NB4 (cell line): Measurements from ENCODE around the gene NSG1.
A peak's percentile ranks its signal among the peaks of the same experiment; 100 is the strongest.
"Not testable (repeated sequence)": the region's sequence is repeated elsewhere in the genome, so short reads cannot be mapped to it uniquely, and the experiment has no call there.

Experiments used
- DNase-seq: peaks from one replicate; pipeline ENCODE4 v3.0.0; 2010; ENCODE audit warnings: low read depth
- H3K4me3 ChIP-seq: one replicate; pipeline ENCODE4 v1.5.1; 2011; ENCODE audit warnings: mild to moderate bottlenecking, low read depth, low read length, moderate library complexity
- MYC ChIP-seq: IDR thresholded peaks from 2 replicates; pipeline ENCODE4 v1.6.1; 2011; ENCODE audit warnings: low read depth, low read length
- POLR2A ChIP-seq: IDR thresholded peaks from 2 replicates; pipeline ENCODE4 v1.6.1; 2011; ENCODE audit warnings: mild to moderate bottlenecking; ENCODE audit not compliant: insufficient read length; ENCODE audit errors: extremely low read depth
- TF ChIP-seq, protein P1 (sequence below): IDR thresholded peaks from one replicate; pipeline ENCODE4 v1.5.1; 2012; ENCODE audit warnings: low read depth, low read length
- TF ChIP-seq, protein P2 (sequence below): IDR thresholded peaks from 2 replicates; pipeline ENCODE4 v1.6.1; 2011; ENCODE audit warnings: low read depth, low read length

The NSG1 gene

DNA sequence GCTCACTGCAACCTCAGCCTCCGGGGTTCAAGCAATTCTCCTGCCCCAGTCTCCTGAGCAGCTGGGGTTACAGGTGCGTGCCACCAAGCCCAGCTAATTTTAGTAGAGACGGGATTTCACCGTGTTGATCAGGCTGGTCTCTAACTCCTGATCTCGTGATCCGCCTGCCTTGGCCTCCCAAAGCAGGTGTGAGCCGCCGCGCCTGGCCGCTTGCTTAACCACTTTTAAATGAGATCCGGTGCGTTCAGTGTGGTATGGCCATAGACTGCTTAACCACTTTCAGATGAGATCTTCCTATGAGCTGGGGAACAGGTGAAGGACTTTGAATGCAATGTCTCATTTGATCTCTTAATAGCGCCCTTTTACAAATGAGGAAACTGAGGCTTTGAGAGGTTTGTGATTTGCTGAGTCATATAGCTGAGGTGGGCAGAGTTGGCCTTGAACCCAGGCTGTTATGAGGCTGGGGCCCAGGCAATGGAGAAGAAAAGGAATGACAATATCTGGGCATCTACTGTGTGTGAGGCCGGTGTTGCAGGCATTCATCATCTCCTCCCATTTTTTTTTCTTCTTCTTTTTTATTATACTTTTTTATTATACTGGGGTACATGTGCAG, 41.9 kb upstream of the NSG1 start:
- no peak overlapping the region for H3K4me3 ChIP-seq
- TF ChIP-seq MYC (no peak), POLR2A (no peak)
- TF ChIP-seq, protein P1, sequence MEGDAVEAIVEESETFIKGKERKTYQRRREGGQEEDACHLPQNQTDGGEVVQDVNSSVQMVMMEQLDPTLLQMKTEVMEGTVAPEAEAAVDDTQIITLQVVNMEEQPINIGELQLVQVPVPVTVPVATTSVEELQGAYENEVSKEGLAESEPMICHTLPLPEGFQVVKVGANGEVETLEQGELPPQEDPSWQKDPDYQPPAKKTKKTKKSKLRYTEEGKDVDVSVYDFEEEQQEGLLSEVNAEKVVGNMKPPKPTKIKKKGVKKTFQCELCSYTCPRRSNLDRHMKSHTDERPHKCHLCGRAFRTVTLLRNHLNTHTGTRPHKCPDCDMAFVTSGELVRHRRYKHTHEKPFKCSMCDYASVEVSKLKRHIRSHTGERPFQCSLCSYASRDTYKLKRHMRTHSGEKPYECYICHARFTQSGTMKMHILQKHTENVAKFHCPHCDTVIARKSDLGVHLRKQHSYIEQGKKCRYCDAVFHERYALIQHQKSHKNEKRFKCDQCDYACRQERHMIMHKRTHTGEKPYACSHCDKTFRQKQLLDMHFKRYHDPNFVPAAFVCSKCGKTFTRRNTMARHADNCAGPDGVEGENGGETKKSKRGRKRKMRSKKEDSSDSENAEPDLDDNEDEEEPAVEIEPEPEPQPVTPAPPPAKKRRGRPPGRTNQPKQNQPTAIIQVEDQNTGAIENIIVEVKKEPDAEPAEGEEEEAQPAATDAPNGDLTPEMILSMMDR = no peak
- TF ChIP-seq, protein P2, sequence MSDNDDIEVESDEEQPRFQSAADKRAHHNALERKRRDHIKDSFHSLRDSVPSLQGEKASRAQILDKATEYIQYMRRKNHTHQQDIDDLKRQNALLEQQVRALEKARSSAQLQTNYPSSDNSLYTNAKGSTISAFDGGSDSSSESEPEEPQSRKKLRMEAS = no peak
- DNase-seq = no peak

DNA sequence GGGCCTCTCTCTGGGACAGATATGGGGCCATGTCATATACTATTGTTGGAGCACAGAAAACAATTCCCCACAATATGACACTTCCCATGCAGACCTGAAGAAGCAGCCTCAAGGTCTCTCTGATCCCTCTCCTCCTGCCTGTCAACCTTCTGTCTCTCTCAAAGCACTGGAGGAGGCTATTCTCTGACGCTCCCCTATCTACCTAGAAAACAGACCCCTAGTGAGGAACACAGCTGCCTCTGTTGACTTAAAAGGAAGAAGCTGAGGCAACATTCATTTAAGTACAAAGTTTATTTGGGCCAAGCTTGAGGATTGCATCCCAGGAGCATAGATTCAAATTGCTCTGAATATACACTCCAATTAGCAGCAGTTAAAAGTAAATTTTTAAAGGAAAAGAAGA, 39.3 kb upstream of the NSG1 start:
- DNase-seq = no peak
- no peak overlapping the region for H3K4me3 ChIP-seq
- TF ChIP-seq POLR2A (no peak), MYC (no peak)
- TF ChIP-seq, protein P1 = no peak
- TF ChIP-seq, protein P2 = no peak

DNA sequence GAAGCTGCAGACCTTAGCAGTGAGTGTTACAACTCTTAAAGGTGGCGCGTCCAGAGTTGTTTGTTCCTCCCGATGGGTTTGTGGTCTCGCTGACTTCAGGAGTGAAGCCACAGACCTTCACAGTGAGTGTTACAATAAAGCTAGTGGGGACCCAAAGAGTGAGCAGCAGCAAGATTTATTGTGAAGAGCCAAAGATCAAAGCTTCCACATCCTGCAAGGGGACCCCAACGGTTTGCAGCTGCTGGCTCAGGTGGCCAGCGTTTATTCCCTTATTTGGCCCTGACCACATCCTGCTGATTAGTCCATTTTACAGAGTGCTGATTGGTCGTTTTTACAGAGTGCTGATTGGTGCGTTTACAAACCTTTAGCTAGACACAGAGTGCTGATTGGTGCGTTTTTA, 38.3 kb upstream of the NSG1 start:
- peak; percentile 26 for DNase-seq

DNA sequence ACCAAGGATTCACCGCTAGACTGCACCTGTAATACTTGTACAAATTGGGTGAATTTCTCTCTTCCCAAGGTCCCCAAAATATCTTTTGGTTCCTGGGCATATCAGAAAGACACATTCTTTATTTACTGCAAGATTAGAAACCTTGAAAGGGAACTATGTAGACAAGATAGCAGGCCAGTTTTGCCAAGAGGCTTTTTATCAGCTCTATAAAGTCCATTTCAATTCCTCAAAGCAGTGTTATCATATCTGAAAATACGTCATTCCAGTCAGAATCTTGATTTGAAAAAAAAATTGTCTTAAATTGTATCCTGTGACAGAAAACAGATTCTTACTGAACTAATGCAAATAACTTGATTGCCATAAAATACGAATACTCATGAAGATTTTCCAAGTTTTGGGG, 37.0 kb upstream of the NSG1 start:
- no peak for DNase-seq
- TF ChIP-seq POLR2A (no peak), MYC (no peak)
- no peak overlapping the region for H3K4me3 ChIP-seq

More for the DNA sequence above, 38.3 kb upstream of the NSG1 start:
- not testable (repeated sequence) for H3K4me3 ChIP-seq

DNA sequence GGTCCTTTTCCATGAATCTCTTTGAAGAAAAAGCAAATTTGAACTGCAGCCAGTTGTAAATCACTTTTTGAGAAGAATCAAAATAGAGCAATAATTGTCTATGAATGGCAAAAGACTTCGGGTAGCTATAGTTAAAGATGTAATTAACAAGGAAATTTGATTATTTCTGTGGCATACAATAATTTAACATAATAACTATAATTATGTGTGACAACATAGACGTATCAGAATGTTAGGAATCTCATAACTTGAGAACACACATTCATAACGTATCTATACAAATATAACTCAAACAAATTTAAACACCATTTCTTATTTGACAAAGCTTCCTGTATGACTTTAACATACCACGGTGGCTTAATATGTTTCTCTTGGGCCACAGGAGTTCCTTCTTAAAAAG, 36.0 kb upstream of the NSG1 start:
- DNase-seq = no peak
- TF ChIP-seq POLR2A = no peak
- TF ChIP-seq MYC = no peak
- TF ChIP-seq, protein P2 = no peak
- TF ChIP-seq, protein P1 = no peak
- H3K4me3 ChIP-seq = no peak overlapping the region

DNA sequence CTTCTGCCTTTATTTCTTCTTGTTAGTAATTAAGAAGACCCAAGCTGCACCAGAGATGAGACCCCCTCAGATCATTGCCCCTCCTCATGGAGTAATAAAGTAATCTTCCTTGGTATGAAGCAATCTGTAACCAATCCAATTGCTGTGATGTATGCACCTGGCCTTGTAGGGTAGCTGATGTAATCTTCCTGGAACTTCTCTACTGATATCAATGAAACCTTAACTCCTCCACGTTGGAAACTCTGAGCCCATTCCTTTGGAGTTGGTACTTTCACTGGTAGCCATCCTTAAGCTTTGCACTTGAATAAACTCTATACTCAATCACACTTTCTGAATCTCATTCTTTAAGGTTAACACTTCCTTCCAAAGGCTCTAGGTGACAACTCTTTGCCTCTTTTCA, 31.6 kb upstream of the NSG1 start:
- no peak overlapping the region for H3K4me3 ChIP-seq
- TF ChIP-seq POLR2A (no peak), MYC (no peak)
- TF ChIP-seq, protein P2 = no peak
- TF ChIP-seq, protein P1 = no peak
- no peak for DNase-seq
